Gastroesophageal sphincter (tissue), 4 donors: ENCODE data around the gene PTPRE. TPM values are rescaled to one million over a fixed set of nuclear protein-coding genes. Genes with fewer than 3 reads are reported as not detected.

Experiments
- ATAC-seq: fragments of 150-250 bp; one replicate; pipeline ENCODE4 v1.9.1; 2016; ENCODE audit warnings: mild to moderate bottlenecking, moderate library complexity
- H3K27ac ChIP-seq, 4 donors: fragments of 200-600 bp; sonication (generic) in 3 of 4; 1 replicate in 3 of 4; 2 replicates in 1 of 4; pipeline ENCODE4 v1.5.1; 2016 to 2019
- H3K27me3 ChIP-seq: fragments of 200-600 bp; sonication (generic); one replicate; pipeline ENCODE4 v1.5.1; 2019
- H3K36me3 ChIP-seq, 2 donors: fragments of 200-600 bp; sonication (generic); one replicate each; pipeline ENCODE4 v1.5.1; 2019; ENCODE audit warnings: control low read depth in 1 of 2
- H3K4me1 ChIP-seq, 3 donors: fragments of 200-600 bp; sonication (generic); 1 replicate in 2 of 3; 2 replicates in 1 of 3; pipeline ENCODE4 v1.5.1; 2016 to 2019; ENCODE audit warnings: control low read depth in 2 of 3
- H3K4me3 ChIP-seq, 2 donors: fragments of 200-600 bp; sonication (generic); one replicate each; pipeline ENCODE4 v1.5.1; 2019; ENCODE audit warnings: mild to moderate bottlenecking in 1 of 2, moderate library complexity in 1 of 2
- H3K9me3 ChIP-seq, 3 donors: fragments of 200-600 bp; sonication (generic); one replicate each; pipeline ENCODE4 v1.5.1; 2017 to 2019; ENCODE audit warnings: control low read depth in 2 of 3
- EP300 ChIP-seq: sonication (generic); formaldehyde crosslinking; IDR thresholded peaks from one replicate; pipeline ENCODE4 v1.6.1; 2017; ENCODE audit warnings: antibody characterized with exemption, mild to moderate bottlenecking
- POLR2A ChIP-seq, 2 donors: fragments of 450-650 bp; IDR thresholded peaks; one replicate each; pipeline ENCODE4 v1.6.1; 2017; ENCODE audit warnings: antibody characterized with exemption in 2 of 2, mild to moderate bottlenecking in 2 of 2, moderate library complexity in 1 of 2
- POLR2AphosphoS5 ChIP-seq: sonication (generic); formaldehyde crosslinking; IDR thresholded peaks from one replicate; pipeline ENCODE4 v1.6.1; 2017; ENCODE audit warnings: antibody characterized with exemption
- WGBS, 2 donors: methylation state at CpG; one replicate each; pipeline ENCODE4 v1.1.5; 2018; ENCODE audit warnings: low coverage in 1 of 2; 5-methylcytosine and 5-hydroxymethylcytosine counted together
- total RNA-seq, 4 donors: library from RNA; depleted of rRNA; stranded (reverse); fragments of >200 nt; gene quantifications; one replicate each; pipeline ENCODE4 v1.1.0, GENCODE V29; 2016
- TF ChIP-seq, protein P1 (sequence below), 4 experiments: fragments of 200-600 bp in 2 of 4; fragments of 450-650 bp in 2 of 4; sonication (generic) in 1 of 4; IDR thresholded peaks; one replicate each; pipeline ENCODE4 v1.5.1; 2017 to 2019; ENCODE audit warnings: antibody characterized with exemption in 4 of 4, mild to moderate bottlenecking in 2 of 4, moderate library complexity in 2 of 4

The PTPRE gene
- total RNA-seq, 4 donors from 2014 or later = 6.4 to 16.4 (median 8.5) TPM

DNA sequence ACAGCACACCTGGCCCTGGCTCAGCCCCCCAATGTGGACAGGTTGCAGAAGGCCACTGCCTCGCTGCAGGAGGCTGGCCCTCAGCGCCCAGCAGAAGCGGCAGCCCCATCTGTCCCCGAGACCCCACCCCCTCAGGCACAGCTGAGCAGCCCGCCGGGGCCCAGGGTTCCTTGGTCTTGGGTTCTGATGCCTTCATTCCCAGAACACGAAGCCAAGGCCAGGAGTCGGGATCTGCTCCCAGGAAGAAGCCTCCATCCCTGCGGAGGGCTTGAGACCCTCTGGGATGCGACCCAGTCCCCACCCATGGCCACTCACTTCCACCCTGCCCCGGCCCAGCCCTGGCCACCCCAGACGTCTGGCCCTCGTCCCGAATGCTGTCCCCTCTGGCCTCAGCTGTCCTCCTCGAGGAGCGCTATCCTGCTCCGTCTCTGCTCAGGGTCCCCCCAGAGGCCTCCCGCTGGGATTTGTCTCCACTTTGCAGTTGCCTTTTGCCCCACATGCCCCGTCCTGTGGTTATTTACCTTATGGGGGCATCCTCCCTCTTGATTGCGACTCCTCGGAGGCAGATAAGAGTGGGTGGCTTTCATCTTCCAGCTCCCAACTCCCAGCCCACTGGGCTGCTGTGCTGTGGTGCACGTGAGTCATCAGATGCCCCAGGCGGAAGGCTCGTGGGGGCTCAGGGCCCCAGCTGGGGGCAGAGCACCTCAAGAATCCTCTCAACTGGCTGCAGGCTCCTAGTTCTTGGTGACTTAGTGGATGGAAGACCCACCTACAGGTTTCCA is 121.8 kb downstream of the PTPRE start:
- ATAC-seq = no peak
- Histone ChIP-seq H3K4me3 (no peak overlapping the region), H3K9me3 (no peaks in the 10 kb centered on the region), H3K27ac (no peak overlapping the region), H3K4me1 (no peaks in the 10 kb centered on the region), H3K36me3 (no peaks in the 10 kb centered on the region), H3K27me3 (peaks cover 10% of the 10 kb centered on the region)
- 80 to 83% methylated on average over 2 to 8 of the region's 24 CpGs for WGBS, 2 donors
- TF ChIP-seq, protein P1, sequence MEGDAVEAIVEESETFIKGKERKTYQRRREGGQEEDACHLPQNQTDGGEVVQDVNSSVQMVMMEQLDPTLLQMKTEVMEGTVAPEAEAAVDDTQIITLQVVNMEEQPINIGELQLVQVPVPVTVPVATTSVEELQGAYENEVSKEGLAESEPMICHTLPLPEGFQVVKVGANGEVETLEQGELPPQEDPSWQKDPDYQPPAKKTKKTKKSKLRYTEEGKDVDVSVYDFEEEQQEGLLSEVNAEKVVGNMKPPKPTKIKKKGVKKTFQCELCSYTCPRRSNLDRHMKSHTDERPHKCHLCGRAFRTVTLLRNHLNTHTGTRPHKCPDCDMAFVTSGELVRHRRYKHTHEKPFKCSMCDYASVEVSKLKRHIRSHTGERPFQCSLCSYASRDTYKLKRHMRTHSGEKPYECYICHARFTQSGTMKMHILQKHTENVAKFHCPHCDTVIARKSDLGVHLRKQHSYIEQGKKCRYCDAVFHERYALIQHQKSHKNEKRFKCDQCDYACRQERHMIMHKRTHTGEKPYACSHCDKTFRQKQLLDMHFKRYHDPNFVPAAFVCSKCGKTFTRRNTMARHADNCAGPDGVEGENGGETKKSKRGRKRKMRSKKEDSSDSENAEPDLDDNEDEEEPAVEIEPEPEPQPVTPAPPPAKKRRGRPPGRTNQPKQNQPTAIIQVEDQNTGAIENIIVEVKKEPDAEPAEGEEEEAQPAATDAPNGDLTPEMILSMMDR (IDR thresholded peaks at IDR 0.05) = no peak
- TF ChIP-seq POLR2A (IDR thresholded peaks at IDR 0.05) (no peak), EP300 (no peak), POLR2AphosphoS5 (no peak)

DNA sequence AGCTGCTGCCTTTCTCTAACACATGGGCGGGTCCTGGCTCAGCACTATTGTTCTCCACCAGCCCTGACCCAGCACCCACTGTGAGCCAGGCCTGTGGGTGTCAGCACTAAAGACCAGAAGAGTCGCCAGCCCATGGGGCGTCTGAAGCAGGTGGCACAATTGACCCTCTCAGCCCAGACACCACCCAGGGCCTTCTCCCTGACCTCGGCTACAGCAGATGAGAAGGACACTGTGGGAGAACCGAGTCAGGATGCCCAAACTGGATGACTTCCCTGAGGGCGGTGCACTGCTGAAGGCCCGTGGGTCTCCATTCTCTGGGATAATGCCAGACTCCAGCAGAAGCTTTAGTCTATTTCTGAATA is 122.4 kb downstream of the PTPRE start:
- no peak for ATAC-seq
- Histone ChIP-seq H3K4me1 (no peaks in the 10 kb centered on the region), H3K36me3 (no peaks in the 10 kb centered on the region), H3K27ac (no peak overlapping the region), H3K27me3 (peaks cover 10% of the 10 kb centered on the region), H3K9me3 (no peaks in the 10 kb centered on the region), H3K4me3 (no peak overlapping the region)
- TF ChIP-seq, protein P1 (IDR thresholded peaks at IDR 0.05) = no peak
- TF ChIP-seq POLR2AphosphoS5 = no peak
- TF ChIP-seq EP300 = no peak
- no peak for TF ChIP-seq POLR2A (IDR thresholded peaks at IDR 0.05)
- WGBS, 2 donors = 75% methylated on average over 2 of the region's 7 CpGs; no CpG with 5 or more reads in 1 of the 2 donors

DNA sequence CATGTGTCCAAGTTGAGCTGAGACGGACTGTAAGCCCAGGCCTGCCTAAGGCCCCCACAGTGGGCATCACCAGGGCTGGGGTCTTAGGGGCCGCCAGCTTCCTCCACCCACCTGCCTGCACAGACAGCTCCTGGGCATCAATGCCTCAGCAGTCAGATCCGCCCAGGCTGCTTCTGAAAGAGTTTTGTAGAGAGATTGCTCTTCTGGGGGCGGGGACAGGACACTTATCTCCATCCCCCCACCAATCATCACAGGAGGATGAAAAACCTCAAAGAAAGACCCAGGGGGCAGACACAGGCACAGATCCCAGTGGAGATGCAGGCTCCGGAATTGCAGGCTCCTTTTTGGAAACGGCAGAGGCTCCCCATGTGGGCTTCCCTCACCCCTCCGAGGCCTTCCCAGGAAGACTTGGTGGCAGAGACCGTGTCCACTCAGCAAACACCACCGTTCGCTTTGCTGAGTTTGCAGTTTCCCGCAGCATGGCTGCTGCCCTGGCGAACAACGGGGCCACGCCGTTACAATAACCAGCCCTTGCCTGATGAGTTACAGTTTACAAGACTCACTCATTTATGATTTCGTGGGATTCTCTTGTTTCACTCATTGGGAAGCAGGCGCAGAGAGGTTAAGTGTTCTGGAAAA is 122.9 kb downstream of the PTPRE start:
- H3K27me3 ChIP-seq = peaks cover 10% of the 10 kb centered on the region
- 70 to 76% methylated on average over 4 to 7 of the region's 17 CpGs for WGBS, 2 donors
- ATAC-seq = no peak
- H3K9me3 ChIP-seq = no peaks in the 10 kb centered on the region
- no peaks in the 10 kb centered on the region for H3K36me3 ChIP-seq
- H3K4me3 ChIP-seq = no peak overlapping the region
- no peaks in the 10 kb centered on the region for H3K4me1 ChIP-seq
- TF ChIP-seq POLR2AphosphoS5 = no peak
- TF ChIP-seq, protein P1 (IDR thresholded peaks at IDR 0.05) = no peak
- TF ChIP-seq POLR2A (IDR thresholded peaks at IDR 0.05) = no peak
- TF ChIP-seq EP300 = no peak
- H3K27ac ChIP-seq = no peak overlapping the region

DNA sequence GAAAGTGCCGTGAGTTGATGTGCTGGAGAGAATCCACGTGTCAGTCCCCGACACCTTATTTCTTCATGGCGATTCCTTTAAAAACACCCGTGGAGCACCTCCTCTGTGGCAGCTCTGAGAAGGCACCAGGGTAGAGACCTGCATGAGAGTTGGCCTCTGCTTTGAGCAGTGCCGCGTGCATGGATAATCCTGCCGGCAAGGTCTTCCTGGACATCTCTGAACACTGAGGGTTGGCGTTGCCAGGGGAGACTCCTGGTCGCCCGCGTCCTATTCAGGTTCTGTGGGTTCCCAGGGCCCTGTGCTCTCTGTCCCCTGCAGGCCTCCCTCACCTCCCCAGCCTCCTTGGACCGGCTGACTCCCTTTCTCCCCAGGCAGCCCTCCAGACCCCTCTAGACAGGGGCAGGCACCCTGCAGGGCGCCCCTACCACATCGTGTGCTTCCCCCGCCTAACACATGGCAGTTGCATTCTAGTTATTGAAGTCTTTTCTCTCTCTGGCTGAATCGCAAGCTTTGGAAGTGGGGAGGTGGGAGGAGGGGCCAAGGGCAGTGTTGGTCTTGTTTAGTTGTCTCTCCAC is 123.7 kb downstream of the PTPRE start:
- H3K27ac ChIP-seq = no peak overlapping the region
- TF ChIP-seq EP300 (no peak), POLR2A (IDR thresholded peaks at IDR 0.05) (no peak), POLR2AphosphoS5 (no peak)
- TF ChIP-seq, protein P1 (IDR thresholded peaks at IDR 0.05) = no peak
- no peak for ATAC-seq
- WGBS, 2 donors = 80 to 89% methylated on average over 3 to 12 of the region's 17 CpGs
- no peaks in the 10 kb centered on the region for H3K9me3 ChIP-seq
- peaks cover 10% of the 10 kb centered on the region for H3K27me3 ChIP-seq
- no peaks in the 10 kb centered on the region for H3K4me1 ChIP-seq
- no peaks in the 10 kb centered on the region for H3K36me3 ChIP-seq
- H3K4me3 ChIP-seq = no peak overlapping the region
